Effector memory CD4-positive, alpha-beta T cell (primary cell): Measurements from ENCODE around the gene TMEM114.

ENCODE experiments used
- DNase-seq, 3 donors: peaks; one replicate each; pipeline ENCODE4 v3.0.0-alpha.2; 2020
- H3K27ac ChIP-seq: 2 replicates; pipeline ENCODE4 v1.7.0; 2013; ENCODE audit warnings: mild to moderate bottlenecking, low read length, moderate library complexity; ENCODE audit not compliant: insufficient read depth, poor library complexity, severe bottlenecking
- H3K27me3 ChIP-seq: replicated peaks from 2 replicates; pipeline ENCODE4 v1.7.0; 2013; ENCODE audit warnings: mild to moderate bottlenecking, low read length; ENCODE audit not compliant: insufficient read depth, control insufficient read depth, poor library complexity, severe bottlenecking
- H3K36me3 ChIP-seq: 2 replicates; pipeline ENCODE4 v1.7.0; 2013; ENCODE audit warnings: mild to moderate bottlenecking, low read length, moderate library complexity; ENCODE audit not compliant: control insufficient read depth, insufficient read depth
- H3K4me1 ChIP-seq: 2 replicates; pipeline ENCODE4 v1.7.0; 2013; ENCODE audit warnings: low read length, mild to moderate bottlenecking; ENCODE audit not compliant: control insufficient read depth, insufficient read depth, poor library complexity, severe bottlenecking
- H3K4me3 ChIP-seq: 2 replicates; pipeline ENCODE4 v1.7.0; 2013; ENCODE audit warnings: low read length, low read depth, mild to moderate bottlenecking; ENCODE audit not compliant: insufficient read depth, poor library complexity, severe bottlenecking
- H3K9me3 ChIP-seq: 2 replicates; pipeline ENCODE4 v1.7.0; 2013; ENCODE audit warnings: mild to moderate bottlenecking, low read length, moderate library complexity; ENCODE audit not compliant: control insufficient read depth

Gene TMEM114

GRCh38 chr16:8537691-8538342 is 52.5 kb downstream of the TMEM114 start:
- Histone ChIP-seq H3K9me3 (no peaks in the 10 kb centered on the region), H3K36me3 (no peaks in the 10 kb centered on the region), H3K4me3 (no peak overlapping the region), H3K27ac (no peak overlapping the region), H3K4me1 (no peaks in the 10 kb centered on the region), H3K27me3 (no peaks in the 10 kb centered on the region)
- no peak for DNase-seq

- Histone ChIP-seq H3K4me3 (no peak overlapping the region), H3K9me3 (no peaks in the 10 kb centered on the region), H3K4me1 (no peaks in the 10 kb centered on the region), H3K27ac (no peak overlapping the region), H3K36me3 (no peaks in the 10 kb centered on the region), H3K27me3 (no peaks in the 10 kb centered on the region)
- DNase-seq = no peak
These were observed 56.8 kb downstream of the TMEM114 start for GRCh38 chr16:8533509-8533908.

GRCh38 chr16:8530752-8531384 is 59.4 kb downstream of the TMEM114 start:
- no peak for DNase-seq
- Histone ChIP-seq H3K27ac (no peak overlapping the region), H3K9me3 (no peaks in the 10 kb centered on the region), H3K4me1 (no peaks in the 10 kb centered on the region), H3K36me3 (no peaks in the 10 kb centered on the region), H3K27me3 (no peaks in the 10 kb centered on the region), H3K4me3 (no peak overlapping the region)

- Histone ChIP-seq H3K27me3 (no peaks in the 10 kb centered on the region), H3K9me3 (no peaks in the 10 kb centered on the region), H3K36me3 (no peaks in the 10 kb centered on the region), H3K27ac (no peak overlapping the region), H3K4me1 (no peaks in the 10 kb centered on the region), H3K4me3 (no peak overlapping the region)
- no peak for DNase-seq
These were observed 61.8 kb downstream of the TMEM114 start for GRCh38 chr16:8528471-8528870.

GRCh38 chr16:8523932-8524331 is 66.4 kb downstream of the TMEM114 start:
- no peaks in the 10 kb centered on the region for H3K27me3 ChIP-seq
- H3K4me3 ChIP-seq = no peak overlapping the region
- H3K4me1 ChIP-seq = no peaks in the 10 kb centered on the region
- H3K9me3 ChIP-seq = no peaks in the 10 kb centered on the region
- no peaks in the 10 kb centered on the region for H3K36me3 ChIP-seq
- no peak overlapping the region for H3K27ac ChIP-seq
- no peak for DNase-seq

GRCh38 chr16:8522757-8523156 is 67.6 kb downstream of the TMEM114 start:
- Histone ChIP-seq H3K36me3 (no peaks in the 10 kb centered on the region), H3K27ac (no peak overlapping the region), H3K27me3 (no peaks in the 10 kb centered on the region), H3K9me3 (no peaks in the 10 kb centered on the region), H3K4me3 (no peak overlapping the region), H3K4me1 (no peaks in the 10 kb centered on the region)
- no peak for DNase-seq

GRCh38 chr16:8519643-8520042 is 70.7 kb downstream of the TMEM114 start:
- DNase-seq = no peak
- H3K4me3 ChIP-seq = no peak overlapping the region
- H3K36me3 ChIP-seq = no peaks in the 10 kb centered on the region
- no peak overlapping the region for H3K27ac ChIP-seq
- H3K9me3 ChIP-seq = no peaks in the 10 kb centered on the region
- H3K4me1 ChIP-seq = no peaks in the 10 kb centered on the region
- no peaks in the 10 kb centered on the region for H3K27me3 ChIP-seq
